Activated CD8-positive, alpha-beta T cell treated with anti-CD3 and anti-CD28 coated beads for 36 hours (primary cell): ENCODE results near the gene TBC1D14. TPM values are rescaled to one million over a fixed set of nuclear protein-coding genes. Genes with fewer than 3 reads are reported as not detected.

Source experiments
- ATAC-seq: fragments of 200-7000 bp; cut with Tn5 transposase; one replicate; pipeline ENCODE4 v1.10.0; 2021; ENCODE audit warnings: mild to moderate bottlenecking, moderate library complexity
- CTCF ChIA-PET: fragments of 350-600 bp; sonication (Branson Sonifier 250); formaldehyde crosslinking; loops from one replicate; lab custom pipeline; 2021; ENCODE audit warnings: antibody characterized with exemption; lab: Charles Lee
- POLR2A ChIA-PET: fragments of 350-600 bp; sonication (Branson Sonifier 250); formaldehyde crosslinking; loops from one replicate; lab custom pipeline; 2021; ENCODE audit warnings: antibody characterized with exemption; lab: Charles Lee
- DNase-seq: peaks from one replicate; pipeline ENCODE4 v3.0.0-alpha.2; 2020
- H3K27ac Mint-ChIP-seq: one replicate; pipeline ENCODE4 v1.8.0; 2021; ENCODE audit warnings: mild to moderate bottlenecking, mixed read lengths
- H3K27me3 Mint-ChIP-seq: one replicate; pipeline ENCODE4 v1.8.0; 2021; ENCODE audit warnings: mixed read lengths
- H3K36me3 Mint-ChIP-seq: one replicate; pipeline ENCODE4 v1.8.0; 2021; ENCODE audit warnings: low read depth, mixed read lengths
- H3K4me1 Mint-ChIP-seq: one replicate; pipeline ENCODE4 v1.8.0; 2021; ENCODE audit warnings: low read depth, mixed read lengths
- H3K4me3 Mint-ChIP-seq: one replicate; pipeline ENCODE4 v1.8.0; 2021; ENCODE audit warnings: mild to moderate bottlenecking, moderate library complexity, mixed read lengths
- H3K9me3 Mint-ChIP-seq: one replicate; pipeline ENCODE4 v1.8.0; 2021; ENCODE audit warnings: mixed read lengths
- intact Hi-C: fragments of 100-400 bp; cut with micrococcal nuclease; formaldehyde crosslinking; loops from one replicate; pipeline ENCODE4 v1.10.0; 2022
- total RNA-seq, 2 experiments: library from RNA; stranded (reverse); gene quantifications; one replicate each; pipeline ENCODE4 v1.2.3, GENCODE V29; 2021
- TF ChIP-seq, protein P1 (sequence below): fragments of 200-600 bp; IDR thresholded peaks from one replicate; pipeline ENCODE4 v1.8.0; 2022; ENCODE audit warnings: antibody characterized with exemption, mild to moderate bottlenecking

TBC1D14 gene
- total RNA-seq, 2 experiments from 2014 or later = 34.7 to 36.3 TPM

GRCh38 chr4:7001271-7001670 is 91.6 kb downstream of the TBC1D14 start:
- Mint-ChIP-seq H3K9me3 (no peaks in the 10 kb centered on the region), H3K27me3 (no peaks in the 10 kb centered on the region), H3K4me3 (no peak overlapping the region), H3K36me3 (peaks cover 41% of the 10 kb centered on the region), H3K4me1 (peaks cover 9% of the 10 kb centered on the region), H3K27ac (no peak overlapping the region)
- ChIA-PET CTCF (no interaction called here), POLR2A (no interaction called here)
- DNase-seq (no peak), ATAC-seq (no peak)
- TF ChIP-seq, protein P1, sequence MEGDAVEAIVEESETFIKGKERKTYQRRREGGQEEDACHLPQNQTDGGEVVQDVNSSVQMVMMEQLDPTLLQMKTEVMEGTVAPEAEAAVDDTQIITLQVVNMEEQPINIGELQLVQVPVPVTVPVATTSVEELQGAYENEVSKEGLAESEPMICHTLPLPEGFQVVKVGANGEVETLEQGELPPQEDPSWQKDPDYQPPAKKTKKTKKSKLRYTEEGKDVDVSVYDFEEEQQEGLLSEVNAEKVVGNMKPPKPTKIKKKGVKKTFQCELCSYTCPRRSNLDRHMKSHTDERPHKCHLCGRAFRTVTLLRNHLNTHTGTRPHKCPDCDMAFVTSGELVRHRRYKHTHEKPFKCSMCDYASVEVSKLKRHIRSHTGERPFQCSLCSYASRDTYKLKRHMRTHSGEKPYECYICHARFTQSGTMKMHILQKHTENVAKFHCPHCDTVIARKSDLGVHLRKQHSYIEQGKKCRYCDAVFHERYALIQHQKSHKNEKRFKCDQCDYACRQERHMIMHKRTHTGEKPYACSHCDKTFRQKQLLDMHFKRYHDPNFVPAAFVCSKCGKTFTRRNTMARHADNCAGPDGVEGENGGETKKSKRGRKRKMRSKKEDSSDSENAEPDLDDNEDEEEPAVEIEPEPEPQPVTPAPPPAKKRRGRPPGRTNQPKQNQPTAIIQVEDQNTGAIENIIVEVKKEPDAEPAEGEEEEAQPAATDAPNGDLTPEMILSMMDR = no peak
- intact Hi-C loops = no loop called here

DNA sequence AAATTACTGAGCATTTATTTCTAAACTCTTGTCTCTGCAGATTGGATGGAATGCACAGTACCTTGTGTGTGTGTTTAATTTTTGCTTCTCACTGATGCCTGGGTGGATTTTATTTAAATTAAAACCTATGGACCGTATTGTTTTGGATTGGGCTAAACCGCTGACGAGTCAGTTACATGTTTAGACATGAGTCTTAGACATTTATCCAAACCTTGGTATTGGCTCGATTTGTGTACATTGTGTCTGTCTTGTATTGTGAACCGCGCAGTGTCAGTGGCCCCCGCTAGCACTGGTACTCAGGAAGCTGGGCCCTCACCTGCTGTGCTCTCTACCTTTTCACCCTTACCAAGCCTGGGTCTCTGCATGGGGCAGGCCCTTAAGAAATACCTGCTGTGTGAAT is 92.7 kb downstream of the TBC1D14 start:
- no peak for ATAC-seq
- no peak overlapping the region for H3K27ac Mint-ChIP-seq

DNA sequence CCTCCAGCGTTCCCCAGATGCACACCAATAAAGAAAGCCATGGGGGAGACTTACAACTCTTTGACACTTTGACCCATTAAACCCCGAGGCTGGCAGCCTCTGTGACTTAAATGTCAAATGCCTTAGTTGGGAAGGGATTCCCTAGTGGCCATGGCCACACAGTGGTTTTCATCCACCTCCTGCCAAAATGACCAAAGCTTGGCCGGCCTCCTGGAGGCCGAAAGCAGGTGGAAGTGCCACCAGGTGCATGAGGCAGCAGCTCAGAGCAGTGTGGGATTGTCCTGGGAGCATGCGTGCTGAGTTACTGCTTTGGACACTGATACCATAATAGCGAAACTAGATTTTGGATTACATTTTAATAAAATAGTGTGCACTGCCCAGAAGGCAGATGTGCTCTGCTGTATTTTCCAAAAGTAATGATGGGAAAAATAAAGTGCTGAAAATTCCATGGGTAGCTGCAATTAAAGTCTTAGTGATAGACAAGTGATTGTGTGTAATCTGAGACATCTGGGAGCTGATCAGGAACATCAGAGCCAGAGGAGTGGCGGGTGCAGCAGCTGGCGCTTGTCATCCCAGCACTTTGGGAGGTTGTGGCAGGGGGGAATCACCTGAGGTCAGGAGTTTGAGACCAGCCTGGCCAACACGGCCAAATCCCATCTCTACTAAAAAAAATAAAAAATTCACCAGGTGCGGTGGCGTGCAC is 93.7 kb downstream of the TBC1D14 start:
- Mint-ChIP-seq H3K27ac (no peak overlapping the region), H3K4me1 (peaks cover 11% of the 10 kb centered on the region), H3K9me3 (no peaks in the 10 kb centered on the region), H3K4me3 (no peak overlapping the region), H3K27me3 (no peaks in the 10 kb centered on the region), H3K36me3 (peaks cover 36% of the 10 kb centered on the region)
- intact Hi-C loops = no loop called here
- DNase-seq (no peak), ATAC-seq (no peak)
- ChIA-PET POLR2A (no interaction called here), CTCF (interaction anchor here (0.6 to 1.2 kb wide), 2 partner anchors 12 to 68 kb away, joined by 3 to 4 read pairs; no protein-coding TSS in a partner anchor)
- TF ChIP-seq, protein P1 = no peak

More for the DNA sequence above, 92.7 kb downstream of the TBC1D14 start:
- intact Hi-C loops = no loop called here
- peaks cover 37% of the 10 kb centered on the region for H3K36me3 Mint-ChIP-seq
- peaks cover 12% of the 10 kb centered on the region for H3K4me1 Mint-ChIP-seq
- TF ChIP-seq, protein P1 = no peak
- no peaks in the 10 kb centered on the region for H3K27me3 Mint-ChIP-seq
- ChIA-PET CTCF (no interaction called here), POLR2A (no interaction called here)
- H3K9me3 Mint-ChIP-seq = no peaks in the 10 kb centered on the region
- no peak overlapping the region for H3K4me3 Mint-ChIP-seq
- no peak for DNase-seq

DNA sequence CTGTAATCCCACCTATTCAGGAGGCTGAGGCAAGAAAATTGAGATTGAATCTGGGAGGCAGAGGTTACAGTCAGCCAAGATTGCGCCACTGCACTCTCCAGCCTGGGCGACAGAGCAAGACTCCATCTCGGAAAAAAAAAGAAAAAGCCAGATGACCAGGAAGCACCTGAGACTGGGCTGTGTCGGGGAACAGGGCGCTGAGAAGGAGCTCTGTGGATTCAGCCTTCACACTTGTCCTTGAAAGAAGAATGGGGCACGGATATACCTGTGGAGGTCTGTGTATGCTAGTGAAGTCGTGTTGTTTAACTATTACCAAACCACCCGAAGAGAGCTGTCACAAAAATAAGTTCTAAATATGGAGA is 94.2 kb downstream of the TBC1D14 start:
- peaks cover 9% of the 10 kb centered on the region for H3K4me1 Mint-ChIP-seq
- H3K27ac Mint-ChIP-seq = no peak overlapping the region
- ATAC-seq (no peak), DNase-seq (no peak)
- no peaks in the 10 kb centered on the region for H3K27me3 Mint-ChIP-seq
- H3K36me3 Mint-ChIP-seq = peaks cover 35% of the 10 kb centered on the region
- intact Hi-C loops = no loop called here
- CTCF ChIA-PET = interaction anchor here (0.6 to 1.2 kb wide), 2 partner anchors 12 to 67 kb away, joined by 3 to 4 read pairs; no protein-coding TSS in a partner anchor
- POLR2A ChIA-PET = no interaction called here
- no peaks in the 10 kb centered on the region for H3K9me3 Mint-ChIP-seq
- TF ChIP-seq, protein P1 = no peak
- H3K4me3 Mint-ChIP-seq = no peak overlapping the region

- TF ChIP-seq, protein P1 = no peak
- ATAC-seq = no peak
- no peaks in the 10 kb centered on the region for H3K9me3 Mint-ChIP-seq
- DNase-seq = no peak
- intact Hi-C loops = no loop called here
- no peaks in the 10 kb centered on the region for H3K27me3 Mint-ChIP-seq
- CTCF ChIA-PET = interaction anchor here (1.2 kb wide), 1 partner anchor 67 kb away, joined by 4 read pairs; no protein-coding TSS in a partner anchor
- POLR2A ChIA-PET = no interaction called here
- peaks cover 5% of the 10 kb centered on the region for H3K4me1 Mint-ChIP-seq
- H3K27ac Mint-ChIP-seq = no peak overlapping the region
- no peak overlapping the region for H3K4me3 Mint-ChIP-seq
- H3K36me3 Mint-ChIP-seq = peaks cover 34% of the 10 kb centered on the region
Observed at GRCh38 chr4:7004331-7004730, 94.7 kb downstream of the TBC1D14 start.
